ENCODE results near the gene TMEM44. TPM values are rescaled to one million over a fixed set of nuclear protein-coding genes. Genes with fewer than 3 reads are reported as not detected.
"Not testable (repeated sequence)": the region's sequence is repeated elsewhere in the genome, so short reads cannot be mapped to it uniquely, and the experiment has no call there.

Gene TMEM44
- total RNA-seq, 1 experiment from 2014 or later = 17.5 TPM

GRCh38 chr3:194658477-194659242 is 25.4 kb upstream of the TMEM44 start:
- in situ Hi-C loops (cut with HindIII; ENCODE audit: low pct_unique_long_range_greater_than_20kb, low sequenced_read_pairs) = no loop called here
- DNase-seq (ENCODE audit: low read depth) = no peak

DNA sequence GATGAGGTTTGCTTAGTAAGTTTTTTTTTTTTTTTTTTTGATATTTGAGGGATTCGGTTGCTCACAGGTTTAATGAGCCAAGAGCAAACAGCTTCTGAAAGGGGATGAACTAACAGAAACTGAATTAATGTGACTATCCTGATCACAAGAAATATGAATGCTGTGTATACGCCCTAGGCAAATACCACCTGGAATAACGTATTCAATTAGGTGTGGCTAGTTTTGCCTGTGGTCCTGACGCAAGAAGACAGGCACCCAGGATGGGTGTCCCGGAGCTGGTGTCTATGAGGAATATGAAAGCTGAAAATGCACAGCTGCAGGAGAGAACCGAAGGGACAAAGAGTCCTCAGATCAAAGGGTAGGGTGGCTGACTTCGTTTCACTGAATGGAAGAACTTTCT is 24.2 kb upstream of the TMEM44 start:
- DNase-seq (ENCODE audit: low read depth) = no peak
- in situ Hi-C loops (cut with HindIII; ENCODE audit: low pct_unique_long_range_greater_than_20kb, low sequenced_read_pairs) = no loop called here

DNA sequence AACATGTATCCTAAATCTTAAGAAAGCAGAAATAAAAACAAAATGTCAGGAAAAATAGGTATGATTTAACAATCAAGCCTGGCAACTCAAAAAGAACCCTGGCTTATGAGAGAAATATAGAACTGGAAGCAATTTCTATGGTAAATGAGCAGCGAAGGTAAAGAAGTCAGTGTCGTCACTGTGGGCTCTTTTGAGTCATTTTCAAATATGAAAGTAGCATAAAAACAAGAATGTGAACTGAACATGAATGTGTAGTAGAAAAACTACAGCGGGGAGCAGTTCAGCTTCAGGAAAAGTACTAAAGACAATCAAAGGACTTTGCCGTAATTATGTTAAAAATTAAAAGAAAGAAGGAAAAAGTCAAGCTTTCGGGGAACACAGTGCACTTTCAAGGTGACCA is 21.2 kb upstream of the TMEM44 start:
- DNase-seq (ENCODE audit: low read depth) = no peak
- in situ Hi-C loops (cut with HindIII; ENCODE audit: low pct_unique_long_range_greater_than_20kb, low sequenced_read_pairs) = no loop called here

DNA sequence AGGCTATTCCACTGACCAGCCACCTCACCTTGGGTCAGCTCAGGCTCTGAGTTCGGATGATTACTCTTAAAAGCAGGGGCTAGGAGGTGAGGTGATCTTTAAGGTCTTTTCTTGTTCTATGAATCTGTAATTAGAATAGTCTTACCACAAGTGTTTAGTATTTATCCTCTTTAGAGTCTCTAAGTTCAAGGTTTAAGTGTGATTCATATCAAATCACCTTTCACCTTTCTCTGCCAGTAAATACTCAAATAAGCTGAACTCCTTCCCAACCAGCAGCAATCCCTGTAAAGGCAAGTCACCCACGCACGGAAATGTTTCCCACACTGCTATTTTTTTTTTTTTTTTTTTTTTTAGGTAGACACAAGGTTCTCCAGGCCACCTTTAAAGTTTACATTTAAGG is 14.5 kb upstream of the TMEM44 start:
- in situ Hi-C loops (cut with HindIII; ENCODE audit: low pct_unique_long_range_greater_than_20kb, low sequenced_read_pairs) = no loop called here
- DNase-seq (ENCODE audit: low read depth) = no peak

DNA sequence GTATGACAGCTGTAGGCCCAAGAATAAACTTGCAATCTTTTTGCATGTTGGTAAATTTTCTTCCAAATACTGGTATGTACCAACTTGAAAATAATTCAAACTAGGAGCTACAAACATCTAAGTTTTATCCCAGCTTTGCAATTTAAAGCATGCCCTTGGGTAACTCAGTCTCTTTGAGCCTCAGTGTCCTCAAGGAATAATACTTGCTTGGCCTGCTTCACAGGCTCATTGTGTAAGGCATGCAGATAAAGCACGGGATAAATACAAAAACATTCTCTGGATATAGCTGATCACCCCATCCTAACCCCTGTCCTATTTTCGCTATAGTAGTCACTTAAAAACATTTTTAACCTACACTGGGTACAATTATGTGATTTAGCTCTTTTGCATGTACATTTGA is 9.6 kb upstream of the TMEM44 start:
- in situ Hi-C loops (cut with HindIII; ENCODE audit: low pct_unique_long_range_greater_than_20kb, low sequenced_read_pairs) = no loop called here
- DNase-seq (ENCODE audit: low read depth) = no peak

GRCh38 chr3:194640829-194641228 is 7.6 kb upstream of the TMEM44 start:
- in situ Hi-C loops (cut with HindIII; ENCODE audit: low pct_unique_long_range_greater_than_20kb, low sequenced_read_pairs) = no loop called here
- no peak for DNase-seq (ENCODE audit: low read depth)

- DNase-seq (ENCODE audit: low read depth) = no peak
- in situ Hi-C loops (cut with HindIII; ENCODE audit: low pct_unique_long_range_greater_than_20kb, low sequenced_read_pairs) = no loop called here
Measured at GRCh38 chr3:194638991-194639605, 5.9 kb upstream of the TMEM44 start.

- in situ Hi-C loops (cut with HindIII; ENCODE audit: low pct_unique_long_range_greater_than_20kb, low sequenced_read_pairs) = no loop called here
- DNase-seq (ENCODE audit: low read depth) = no peak
Measured at GRCh38 chr3:194637541-194638400, 4.6 kb upstream of the TMEM44 start.

DNA sequence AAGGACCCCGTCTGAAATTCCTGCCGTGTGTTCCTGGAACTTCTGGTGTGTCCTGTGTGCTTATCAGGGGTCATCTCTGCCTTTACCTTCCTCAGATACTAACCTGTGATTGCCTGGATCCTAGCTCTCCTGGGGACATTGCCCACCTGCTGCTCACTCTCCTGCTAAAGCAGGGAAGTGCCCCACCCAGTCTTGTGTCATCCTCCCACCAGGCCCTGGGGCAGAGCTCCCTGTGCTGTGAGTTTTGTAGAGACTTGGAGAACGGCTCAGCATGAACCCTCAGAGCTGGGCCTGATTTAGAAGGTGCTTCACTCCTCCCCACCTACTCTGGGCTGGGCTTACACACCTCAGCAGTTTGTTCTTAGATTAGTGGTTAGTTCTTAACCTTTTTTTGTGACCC is 3.8 kb upstream of the TMEM44 start:
- in situ Hi-C loops (cut with HindIII; ENCODE audit: low pct_unique_long_range_greater_than_20kb, low sequenced_read_pairs) = no loop called here
- DNase-seq (ENCODE audit: low read depth) = no peak

- DNase-seq (ENCODE audit: low read depth) = peak; percentile 28
- in situ Hi-C loops (cut with HindIII; ENCODE audit: low pct_unique_long_range_greater_than_20kb, low sequenced_read_pairs) = no loop called here
Measured at GRCh38 chr3:194632809-194633348, 340 bp downstream of the TMEM44 start.

DNA sequence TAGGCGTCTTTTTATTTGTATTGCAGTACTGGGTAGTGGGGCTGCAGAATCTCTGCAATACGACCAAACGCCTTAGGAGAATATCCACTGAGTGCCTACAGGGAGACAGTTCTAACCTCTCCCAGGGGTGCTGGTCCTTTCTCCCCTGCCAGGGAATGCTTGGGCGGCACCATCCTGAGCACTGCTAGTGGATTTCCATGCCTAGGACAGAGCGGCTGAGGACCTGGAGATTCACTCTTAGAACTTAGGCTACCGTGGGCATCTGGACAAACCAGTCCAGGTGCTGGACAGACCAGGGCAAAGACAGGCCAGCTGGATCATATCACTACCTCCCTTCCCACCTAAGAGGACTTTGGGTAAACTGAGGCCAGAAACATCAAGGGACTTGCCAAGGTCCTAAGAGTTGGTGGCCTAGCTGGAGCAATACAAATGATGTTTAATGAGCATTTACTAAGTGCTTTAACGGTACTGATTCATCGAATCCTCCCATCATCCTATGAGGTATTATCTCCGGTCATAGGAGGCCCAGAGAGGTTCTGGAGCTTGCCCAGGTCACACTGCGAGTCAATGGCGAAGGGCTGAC is 902 bp downstream of the TMEM44 start:
- DNase-seq (ENCODE audit: low read depth) = peak; percentile 16
- in situ Hi-C loops (cut with HindIII; ENCODE audit: low pct_unique_long_range_greater_than_20kb, low sequenced_read_pairs) = no loop called here

DNA sequence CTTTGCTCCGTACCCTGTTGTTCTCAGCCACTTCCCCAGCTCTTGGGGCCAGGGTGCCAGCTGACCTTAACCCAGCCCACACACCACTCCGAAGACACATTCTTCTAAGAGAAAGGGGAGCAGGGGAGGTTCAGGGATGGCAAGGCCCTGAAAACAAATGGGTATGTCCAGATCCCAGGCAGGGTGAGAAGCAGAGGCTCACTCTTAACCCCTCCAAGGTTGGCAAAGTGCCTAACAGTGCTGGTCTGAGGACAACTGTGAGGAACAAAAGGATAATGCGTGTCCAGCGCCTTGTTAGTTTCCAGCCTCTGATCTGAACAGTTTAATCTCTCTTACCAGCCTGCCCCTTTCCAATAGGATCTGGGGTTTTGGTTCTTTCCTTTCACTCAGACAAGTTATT is 1.5 kb downstream of the TMEM44 start:
- in situ Hi-C loops (cut with HindIII; ENCODE audit: low pct_unique_long_range_greater_than_20kb, low sequenced_read_pairs) = no loop called here
- no peak for DNase-seq (ENCODE audit: low read depth)

- DNase-seq (ENCODE audit: low read depth); in situ Hi-C loops (cut with HindIII; ENCODE audit: low pct_unique_long_range_greater_than_20kb, low sequenced_read_pairs): not testable (repeated sequence)
Measured at GRCh38 chr3:194630681-194631080, 2.5 kb downstream of the TMEM44 start.

- in situ Hi-C loops (cut with HindIII; ENCODE audit: low pct_unique_long_range_greater_than_20kb, low sequenced_read_pairs) = no loop called here
- no peak for DNase-seq (ENCODE audit: low read depth)
Measured at GRCh38 chr3:194624956-194625355, 8.3 kb downstream of the TMEM44 start.

DNA sequence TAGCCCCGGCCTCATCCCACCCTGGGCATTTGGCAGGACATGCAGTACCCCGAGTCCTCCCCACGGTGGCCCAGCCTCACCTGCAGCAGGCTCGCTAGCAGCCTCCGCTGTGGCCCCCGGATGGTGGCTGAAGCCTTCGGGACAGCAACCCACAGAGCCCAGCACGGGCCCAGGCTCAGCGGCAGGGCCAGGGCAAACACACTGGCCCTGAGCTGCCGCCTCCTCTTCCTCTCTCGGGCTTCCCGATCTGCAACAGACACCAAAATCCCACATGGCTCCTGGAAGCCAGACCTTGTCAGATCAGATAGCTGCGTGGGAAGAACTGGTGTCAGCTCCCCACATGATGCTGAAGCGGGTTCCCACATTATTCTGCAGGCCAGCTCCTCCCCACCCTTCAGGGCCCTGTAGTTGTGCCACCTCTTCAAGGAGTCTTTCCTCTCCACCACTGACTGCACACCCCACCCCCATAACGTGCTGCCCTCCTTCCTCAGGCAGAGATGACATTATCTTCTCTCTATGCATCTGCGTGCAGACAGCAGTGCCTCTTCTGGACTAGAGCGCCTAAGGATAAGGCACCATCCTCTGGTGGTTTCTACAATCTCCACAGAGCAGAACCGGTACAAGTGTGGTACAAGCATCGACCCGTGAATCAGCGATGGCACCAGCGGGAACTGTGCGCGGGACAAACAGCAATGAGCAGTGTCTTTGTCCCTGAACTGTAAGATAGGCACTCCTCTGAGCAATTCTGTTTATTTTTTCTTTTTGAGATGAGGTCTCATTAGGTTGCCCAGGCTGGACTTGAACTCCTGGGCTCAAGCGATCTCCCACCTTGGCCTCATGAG is 9.5 kb downstream of the TMEM44 start:
- DNase-seq (ENCODE audit: low read depth) = no peak
- in situ Hi-C loops (cut with HindIII; ENCODE audit: low pct_unique_long_range_greater_than_20kb, low sequenced_read_pairs) = no loop called here

GRCh38 chr3:194622621-194623340 is 10.4 kb downstream of the TMEM44 start:
- no peak for DNase-seq (ENCODE audit: low read depth)
- in situ Hi-C loops (cut with HindIII; ENCODE audit: low pct_unique_long_range_greater_than_20kb, low sequenced_read_pairs) = no loop called here

- no peak for DNase-seq (ENCODE audit: low read depth)
- in situ Hi-C loops (cut with HindIII; ENCODE audit: low pct_unique_long_range_greater_than_20kb, low sequenced_read_pairs) = no loop called here
Measured at GRCh38 chr3:194621947-194622346, 11.3 kb downstream of the TMEM44 start.
